AG04450 (cell line): ENCODE results near the gene LBX2. TPM values are rescaled to one million over a fixed set of nuclear protein-coding genes. Genes with fewer than 3 reads are reported as not detected.

Experiments
- CTCF ChIA-PET: fragments of 300-600, 350-600 bp; formaldehyde crosslinking; extraction: SDS; loops from one replicate; lab custom pipeline; 2022; ENCODE audit warnings: antibody characterized with exemption, inconsistent platforms; lab: Charles Lee
- POLR2A ChIA-PET: fragments of 350-600 bp; formaldehyde crosslinking; extraction: SDS; loops from one replicate; lab custom pipeline; 2021; ENCODE audit warnings: antibody characterized with exemption, inconsistent platforms; lab: Yijun Ruan, JAX
- DNase-seq: peaks from one replicate; pipeline ENCODE4 v3.0.0-alpha.2; 2011; ENCODE audit warnings: low read depth, low spot score
- H3K27ac ChIP-seq: one replicate; pipeline ENCODE4 v1.5.1; 2012; ENCODE audit warnings: low read depth, low read length, control low read depth
- H3K27me3 ChIP-seq: one replicate; pipeline ENCODE4 v1.6.0; 2012; ENCODE audit warnings: low read length; ENCODE audit not compliant: control insufficient read depth, insufficient read depth
- H3K4me3 ChIP-seq: 2 replicates; pipeline ENCODE4 v1.5.1; 2011; ENCODE audit warnings: mild to moderate bottlenecking, low read depth, low read length, control low read depth
- H3K9me3 ChIP-seq: 2 replicates; pipeline ENCODE4 v1.5.1; 2012; ENCODE audit warnings: low read length; ENCODE audit not compliant: control insufficient read depth, insufficient read depth
- polyA plus RNA-seq: library from polyadenylated mRNA; depleted of rRNA; stranded (reverse); fragments of >200 nt; gene quantifications from 2 replicates; pipeline ENCODE4 v1.2.3, GENCODE V29; 2011
- TF ChIP-seq, protein P1 (sequence below): IDR thresholded peaks from 2 replicates; pipeline ENCODE4 v1.5.1; 2011; ENCODE audit warnings: low read depth, low read length, control low read depth, inconsistent platforms

LBX2 gene
- polyA plus RNA-seq, 1 experiment: 0.86 TPM

DNA sequence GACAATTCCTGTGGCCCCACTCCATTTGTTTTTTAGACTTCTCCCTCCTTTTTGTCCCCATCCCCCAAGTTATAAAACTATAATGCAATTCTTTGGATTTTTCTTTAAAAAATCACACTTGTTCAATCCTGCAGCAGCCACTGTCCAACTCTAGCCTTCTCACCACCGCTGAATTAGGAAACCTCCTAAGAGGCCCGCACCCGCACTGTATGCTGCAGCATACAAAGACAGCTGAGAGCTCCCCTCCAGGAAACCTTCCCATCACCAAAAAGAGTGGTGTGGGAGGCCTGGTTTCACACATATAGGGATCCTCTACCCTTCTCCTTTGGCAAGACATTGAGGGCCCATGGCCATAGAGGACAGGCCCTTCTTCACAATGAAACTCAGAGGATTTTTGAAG lies 5.2 kb upstream of the LBX2 start:
- Histone ChIP-seq H3K9me3 (no peaks in the 10 kb centered on the region; the same call in 1 of the 2 replicates), H3K27me3 (peaks cover 21% of the 10 kb centered on the region), H3K27ac (no peak overlapping the region), H3K4me3 (no peak overlapping the region)
- ChIA-PET CTCF (interaction anchor here (0.9 to 2.7 kb wide), 2 partner anchors 21 to 84 kb away, joined by 3 to 11 read pairs; partner anchors contain the start of genes CCDC142 and TTC31), POLR2A (interaction anchor here (1.4 to 2.7 kb wide), 4 partner anchors 16 to 32 kb away, joined by 3 to 12 read pairs (median 6); partner anchors contain the start of genes AUP1, CCDC142, HTRA2 and MRPL53)
- TF ChIP-seq, protein P1, sequence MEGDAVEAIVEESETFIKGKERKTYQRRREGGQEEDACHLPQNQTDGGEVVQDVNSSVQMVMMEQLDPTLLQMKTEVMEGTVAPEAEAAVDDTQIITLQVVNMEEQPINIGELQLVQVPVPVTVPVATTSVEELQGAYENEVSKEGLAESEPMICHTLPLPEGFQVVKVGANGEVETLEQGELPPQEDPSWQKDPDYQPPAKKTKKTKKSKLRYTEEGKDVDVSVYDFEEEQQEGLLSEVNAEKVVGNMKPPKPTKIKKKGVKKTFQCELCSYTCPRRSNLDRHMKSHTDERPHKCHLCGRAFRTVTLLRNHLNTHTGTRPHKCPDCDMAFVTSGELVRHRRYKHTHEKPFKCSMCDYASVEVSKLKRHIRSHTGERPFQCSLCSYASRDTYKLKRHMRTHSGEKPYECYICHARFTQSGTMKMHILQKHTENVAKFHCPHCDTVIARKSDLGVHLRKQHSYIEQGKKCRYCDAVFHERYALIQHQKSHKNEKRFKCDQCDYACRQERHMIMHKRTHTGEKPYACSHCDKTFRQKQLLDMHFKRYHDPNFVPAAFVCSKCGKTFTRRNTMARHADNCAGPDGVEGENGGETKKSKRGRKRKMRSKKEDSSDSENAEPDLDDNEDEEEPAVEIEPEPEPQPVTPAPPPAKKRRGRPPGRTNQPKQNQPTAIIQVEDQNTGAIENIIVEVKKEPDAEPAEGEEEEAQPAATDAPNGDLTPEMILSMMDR: no peak
- DNase-seq: no peak

DNA sequence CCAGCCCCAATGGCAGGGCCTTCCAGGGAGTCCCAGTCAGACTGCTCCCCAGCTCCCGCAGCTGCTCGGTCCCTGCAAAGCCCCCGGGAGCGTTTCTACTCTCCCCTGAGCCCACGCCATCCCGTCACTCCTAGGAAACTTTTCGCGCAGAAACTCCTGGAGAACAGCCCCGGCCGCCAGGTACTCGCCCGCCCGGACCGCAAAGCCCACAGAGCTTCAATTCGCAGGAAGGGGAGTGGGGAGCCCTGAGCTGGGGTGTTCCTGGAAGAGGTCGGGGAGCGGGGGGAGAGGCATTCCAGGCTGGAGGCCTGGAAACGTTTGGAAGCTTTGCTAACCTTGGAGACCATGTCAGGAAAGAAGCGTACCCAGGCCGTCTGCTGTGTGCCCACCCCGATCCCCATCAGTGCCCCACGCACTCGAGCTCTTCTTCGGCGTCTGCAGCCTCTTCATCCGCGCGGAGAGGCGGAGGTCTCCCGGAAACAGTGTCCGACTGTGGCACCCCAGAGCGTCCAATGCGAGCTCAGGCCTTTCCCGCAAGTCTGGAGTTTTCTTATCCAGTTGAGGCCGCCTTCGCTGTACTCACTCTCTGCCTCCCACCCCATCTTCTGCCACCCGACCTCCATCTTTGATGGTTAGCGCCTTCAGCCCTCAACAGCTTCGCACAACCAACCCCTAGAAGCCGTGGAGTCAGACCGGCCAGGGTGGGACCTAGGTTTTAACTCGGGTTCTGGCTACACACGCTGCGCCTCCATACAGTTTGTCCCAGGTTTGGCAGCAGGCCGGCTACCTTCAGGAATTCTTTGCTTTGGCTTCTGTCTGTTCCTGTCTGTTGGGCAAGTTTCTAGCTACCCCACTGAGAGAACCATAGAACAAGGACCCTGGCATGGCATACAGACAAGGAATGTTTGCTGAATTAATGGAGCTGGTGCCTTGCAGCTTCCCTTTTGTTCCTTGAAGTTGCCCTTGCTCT lies 4.4 kb upstream of the LBX2 start:
- H3K27ac ChIP-seq: peak overlapping the region; percentile 90
- H3K9me3 ChIP-seq: no peaks in the 10 kb centered on the region; the same call in 1 of the 2 replicates
- no peak for DNase-seq
- TF ChIP-seq, protein P1: no peak
- H3K4me3 ChIP-seq: peak overlapping the region; percentile 62
- CTCF ChIA-PET: interaction anchor here (0.9 to 2.7 kb wide), 4 partner anchors 21 to 169 kb away, joined by 3 to 11 read pairs (median 6); partner anchors contain the start of genes CCDC142 and TTC31
- POLR2A ChIA-PET: interaction anchor here (0.5 to 2.7 kb wide), 6 partner anchors 16 to 283 kb away, joined by 3 to 12 read pairs (median 4); partner anchors contain the start of genes AUP1, CCDC142, HTRA2 and LOXL3
- peaks cover 27% of the 10 kb centered on the region for H3K27me3 ChIP-seq

DNA sequence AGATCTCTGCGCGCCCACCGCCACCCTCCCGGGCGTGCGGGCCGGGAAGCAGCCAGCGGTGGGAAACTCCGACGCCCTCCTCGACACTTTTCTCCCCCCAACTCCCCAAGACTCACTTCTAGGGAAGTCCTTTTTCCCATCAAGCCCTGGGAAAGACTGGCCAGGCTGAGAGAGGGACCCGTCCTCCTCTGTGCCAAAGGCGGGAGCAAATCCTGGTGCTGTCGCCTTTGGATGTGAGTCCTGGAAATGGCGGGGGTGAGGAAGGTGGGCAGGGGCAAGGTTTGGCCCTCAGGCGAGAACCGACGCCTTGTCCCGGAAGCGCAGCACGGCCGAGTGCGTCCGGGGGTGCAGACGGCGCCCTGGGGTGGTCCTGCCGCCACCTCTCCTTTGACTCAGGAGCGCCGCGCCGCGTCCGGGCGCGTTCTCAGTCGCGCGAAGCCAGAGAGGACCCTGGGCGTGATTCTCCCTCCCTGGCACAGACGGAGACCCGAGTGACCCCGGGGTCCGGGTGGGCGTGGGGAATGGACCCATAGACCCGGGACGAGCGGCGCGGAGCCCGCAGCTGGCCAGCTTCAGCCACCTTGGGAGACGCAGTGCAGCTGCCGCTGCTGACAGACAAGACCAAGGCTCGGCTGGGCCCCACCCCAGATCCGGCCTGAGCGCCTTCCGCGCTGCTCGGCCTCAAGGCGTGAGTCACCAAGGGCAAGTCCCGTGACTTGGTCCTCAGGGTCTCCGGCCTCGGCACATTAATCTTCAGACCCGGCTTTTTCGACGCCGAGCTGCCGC lies 3.5 kb upstream of the LBX2 start:
- peaks cover 34% of the 10 kb centered on the region for H3K27me3 ChIP-seq
- peak; percentile 58 for DNase-seq
- ChIA-PET POLR2A (interaction anchor here (1.2 to 2.7 kb wide), 5 partner anchors 15 to 51 kb away, joined by 3 to 12 read pairs (median 4); partner anchors contain the start of genes AUP1, CCDC142, HTRA2 and LOXL3), CTCF (interaction anchor here (1.2 to 2.7 kb wide), 3 partner anchors 20 to 168 kb away, joined by 4 to 11 read pairs (median 9); partner anchors contain the start of genes CCDC142 and TTC31)
- H3K9me3 ChIP-seq: no peaks in the 10 kb centered on the region; the same call in 1 of the 2 replicates
- peak overlapping the region; percentile 62 for H3K4me3 ChIP-seq
- TF ChIP-seq, protein P1: peak; percentile 40
- peak overlapping the region; percentile 90 for H3K27ac ChIP-seq

DNA sequence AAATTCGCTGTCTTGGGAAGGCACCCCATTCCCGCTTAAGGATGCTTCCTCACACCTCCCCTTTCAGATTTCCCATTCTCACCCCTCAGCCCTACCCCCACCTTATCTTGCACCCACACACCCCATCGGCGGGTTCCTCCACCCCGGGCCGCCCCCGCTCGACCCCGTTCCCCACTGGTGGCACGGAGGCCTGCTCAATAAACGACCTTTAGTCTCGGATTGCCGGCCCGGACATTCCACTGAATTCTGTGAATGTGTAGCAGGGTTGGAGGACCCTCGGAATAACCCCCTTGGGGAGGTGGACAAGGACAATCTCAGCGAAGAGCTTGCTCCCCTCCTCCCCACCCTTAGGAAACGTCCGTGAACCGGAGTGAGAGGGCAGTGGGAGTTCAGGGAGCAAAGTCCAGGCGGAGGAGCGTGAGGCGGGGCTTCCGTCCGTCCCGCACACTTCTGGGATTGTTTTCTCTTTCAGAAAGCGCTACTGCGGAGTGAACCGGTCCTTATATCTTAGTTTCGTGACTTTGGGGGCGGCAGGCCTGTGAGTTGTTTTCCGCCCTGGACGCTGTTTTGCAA lies 2.8 kb upstream of the LBX2 start:
- peak overlapping the region; percentile 62 for H3K4me3 ChIP-seq
- DNase-seq: no peak
- ChIA-PET POLR2A (interaction anchor here (1.2 kb wide), 1 partner anchor 62 kb away, joined by 3 read pairs; no protein-coding TSS in a partner anchor), CTCF (no interaction called here)
- TF ChIP-seq, protein P1: no peak
- no peak overlapping the region for H3K27ac ChIP-seq
- H3K9me3 ChIP-seq: no peaks in the 10 kb centered on the region; the same call in 1 of the 2 replicates
- peaks cover 40% of the 10 kb centered on the region for H3K27me3 ChIP-seq
